Cardiac septum (tissue), 1 donor: ENCODE results near the gene NOL9. TPM values are rescaled to one million over a fixed set of nuclear protein-coding genes. Genes with fewer than 3 reads are reported as not detected.
A peak's percentile ranks its signal among the peaks of the same experiment; 100 is the strongest.

Experiments used
- DNase-seq: peaks from one replicate; pipeline ENCODE4 v3.0.0-alpha.2; 2020; ENCODE audit warnings: low spot score
- intact Hi-C: fragments of 100-400 bp; cut with DNase I; formaldehyde crosslinking; loops from one replicate; pipeline ENCODE4 v1.14.0; 2022
- total RNA-seq: library from RNA; stranded (reverse); fragmentation: NEBNext Ultra II Directional; extraction: Animal tissue kit (Norgen Biotek cat#: 25700); gene quantifications from one replicate; pipeline ENCODE4 v1.2.1, GENCODE V29; 2021
- donor health status: DM: no; HTN: no; CAD: no.

Gene NOL9
- total RNA-seq, 1 donor from 2014 or later = 16.5 TPM

DNA sequence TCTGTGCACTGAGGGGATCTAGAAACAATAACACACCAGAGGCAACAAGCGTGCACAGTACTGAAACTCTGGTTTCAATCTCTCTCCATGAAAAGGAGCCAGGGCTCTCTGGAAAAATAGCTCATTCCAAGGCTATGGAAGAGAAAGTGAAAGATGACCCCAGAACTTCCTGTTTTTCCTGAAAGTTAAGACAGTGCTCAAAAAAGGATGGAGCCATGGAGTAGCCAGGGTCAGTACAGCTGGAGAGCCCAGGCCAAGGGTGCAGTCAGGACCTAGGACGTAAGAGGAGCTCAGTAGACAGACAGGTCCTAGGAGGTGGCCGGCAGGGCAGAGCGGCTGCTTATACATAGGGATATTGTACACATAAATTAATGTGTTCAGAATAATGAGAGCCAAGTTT is 19.1 kb downstream of the NOL9 start:
- intact Hi-C loops = no loop called here
- no peak for DNase-seq

DNA sequence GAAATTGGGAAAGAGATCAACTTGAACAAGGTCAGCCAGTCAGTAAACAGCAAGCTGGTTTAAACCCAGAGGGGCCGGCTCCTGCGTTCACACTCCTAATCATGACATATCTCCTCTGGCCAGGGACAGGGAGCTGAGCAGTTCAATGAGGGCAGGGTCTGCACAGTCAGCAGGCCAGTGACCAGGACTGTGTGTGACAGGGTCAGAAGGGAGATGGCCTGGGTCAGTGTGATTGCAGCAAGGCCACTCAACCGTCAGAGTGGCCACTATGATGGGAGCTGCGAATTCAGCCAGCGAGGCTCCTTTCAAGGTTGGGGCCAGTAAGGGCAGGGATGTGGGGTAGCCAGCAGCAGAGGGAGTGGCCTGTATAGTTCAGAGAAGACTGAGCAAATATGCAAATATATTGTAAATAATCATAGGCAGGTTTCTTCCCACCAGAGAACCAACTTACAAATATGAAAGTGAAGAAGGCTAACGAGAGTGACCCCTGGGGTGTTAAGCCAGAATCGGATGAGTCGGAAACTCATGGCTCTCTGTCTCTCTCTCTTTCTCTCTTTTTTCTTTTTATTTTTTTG is 20.0 kb downstream of the NOL9 start:
- intact Hi-C loops = no loop called here
- no peak for DNase-seq

DNA sequence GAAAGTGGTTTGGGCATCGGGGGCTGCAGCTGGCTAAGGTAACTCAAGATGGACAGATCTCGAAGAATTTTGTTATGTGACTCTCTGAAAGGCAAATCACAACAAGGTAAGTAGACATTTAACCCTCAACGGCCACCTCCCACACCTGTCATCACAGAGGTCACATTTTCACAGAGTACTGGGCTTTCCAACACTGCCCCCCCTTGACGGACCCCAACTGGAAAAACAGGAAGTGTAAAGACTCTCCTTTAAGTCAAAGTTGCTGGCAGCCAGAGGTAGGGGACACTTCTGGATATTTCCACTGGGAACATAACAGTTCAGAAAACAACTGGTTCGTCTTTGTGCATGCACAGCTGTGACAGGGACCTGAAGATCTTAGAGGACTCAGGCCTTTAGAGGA is 22.3 kb downstream of the NOL9 start:
- DNase-seq = no peak
- intact Hi-C loops = no loop called here

GRCh38 chr1:6530504-6531160 is 23.7 kb downstream of the NOL9 start:
- DNase-seq = no peak
- intact Hi-C loops = no loop called here

- intact Hi-C loops = no loop called here
- DNase-seq = no peak
These were observed 25.8 kb downstream of the NOL9 start for GRCh38 chr1:6528492-6528891.

DNA sequence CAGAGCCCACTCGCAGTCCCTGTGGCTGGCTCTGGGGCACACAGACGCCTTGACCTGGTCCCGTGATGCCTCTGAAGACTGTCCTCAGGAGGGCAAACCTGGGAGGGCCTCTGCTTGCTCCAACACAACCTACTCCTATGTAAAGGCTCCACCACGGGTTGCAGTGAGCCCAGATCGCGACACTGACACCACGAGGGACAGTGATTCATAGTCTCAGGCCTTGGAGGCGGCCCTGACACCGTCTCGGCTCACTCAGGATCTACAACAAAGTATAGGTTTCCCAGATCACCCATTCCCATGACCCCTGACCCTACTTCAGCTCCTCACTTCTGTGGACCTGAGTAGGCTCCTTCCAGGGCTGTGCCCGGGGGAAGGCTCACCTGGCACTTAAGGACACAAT is 28.0 kb downstream of the NOL9 start:
- intact Hi-C loops = no loop called here

GRCh38 chr1:6523566-6523965 is 30.7 kb downstream of the NOL9 start:
- DNase-seq = no peak
- intact Hi-C loops = loop anchor here (2.0 kb wide), 1 partner anchor 37 kb away; no protein-coding TSS in a partner anchor

More for the DNA sequence above, 28.0 kb downstream of the NOL9 start:
- DNase-seq = no peak

GRCh38 chr1:6521536-6521935 is 32.8 kb downstream of the NOL9 start:
- DNase-seq = no peak
- intact Hi-C loops = no loop called here

DNA sequence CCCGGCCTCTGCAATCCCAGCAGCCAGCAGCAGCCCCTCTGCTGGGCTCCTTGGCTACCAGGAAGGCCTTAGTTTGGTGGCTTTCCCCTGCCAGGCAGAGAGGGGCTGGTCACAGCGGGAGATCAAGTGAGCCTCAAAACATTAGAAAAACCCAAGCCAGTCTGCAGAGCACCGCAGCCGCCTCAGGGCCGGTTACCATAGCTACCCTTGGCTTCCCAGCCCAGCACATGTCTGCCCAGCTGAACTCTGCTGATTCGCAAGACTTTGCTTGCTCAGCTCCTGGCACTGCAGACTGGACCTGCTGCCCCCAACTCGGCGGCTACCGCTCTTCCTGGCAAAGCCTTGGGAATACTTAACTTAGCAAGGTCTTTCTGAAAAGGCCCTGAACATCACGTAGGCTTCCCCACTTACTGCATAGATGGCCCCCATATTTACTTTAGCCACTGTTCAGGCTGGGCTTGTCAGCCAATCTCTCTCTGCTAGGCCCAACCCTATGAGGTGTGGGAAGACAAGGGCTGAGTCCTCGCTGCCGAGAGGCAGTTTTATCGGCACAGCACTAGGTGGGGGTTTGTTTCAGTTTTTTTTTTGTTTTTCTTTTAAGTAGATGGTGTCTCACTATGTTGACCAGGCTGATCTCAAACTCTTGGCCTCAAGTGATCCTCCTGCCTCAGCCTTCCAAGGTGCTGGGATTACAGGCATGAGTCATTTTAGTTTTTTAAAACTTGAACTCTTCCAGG is 34.2 kb downstream of the NOL9 start:
- intact Hi-C loops = no loop called here
- no peak for DNase-seq

GRCh38 chr1:6519491-6519934 is 34.8 kb downstream of the NOL9 start:
- DNase-seq = no peak
- intact Hi-C loops = no loop called here

- no peak for DNase-seq
- intact Hi-C loops = no loop called here
These were observed 36.9 kb downstream of the NOL9 start for GRCh38 chr1:6517435-6517851.

DNA sequence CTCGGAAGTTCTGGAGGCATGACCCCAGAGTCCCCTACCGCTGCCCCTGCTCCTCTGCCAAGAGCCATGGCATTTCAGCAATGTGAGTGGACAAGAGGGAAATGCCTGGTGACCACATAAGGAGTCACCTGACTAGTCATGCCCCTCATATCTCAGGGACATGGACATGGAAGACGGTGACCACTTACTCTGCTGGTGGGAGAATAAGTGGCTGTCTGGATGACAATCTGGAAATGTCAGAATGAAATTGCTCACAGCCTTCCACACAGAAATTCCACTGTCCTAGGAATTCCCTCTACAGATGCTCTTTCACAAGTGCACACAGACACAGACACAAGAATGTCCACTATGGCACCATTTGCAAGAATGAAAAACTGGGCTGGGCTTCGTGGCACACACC is 38.5 kb downstream of the NOL9 start:
- intact Hi-C loops = no loop called here
- no peak for DNase-seq

DNA sequence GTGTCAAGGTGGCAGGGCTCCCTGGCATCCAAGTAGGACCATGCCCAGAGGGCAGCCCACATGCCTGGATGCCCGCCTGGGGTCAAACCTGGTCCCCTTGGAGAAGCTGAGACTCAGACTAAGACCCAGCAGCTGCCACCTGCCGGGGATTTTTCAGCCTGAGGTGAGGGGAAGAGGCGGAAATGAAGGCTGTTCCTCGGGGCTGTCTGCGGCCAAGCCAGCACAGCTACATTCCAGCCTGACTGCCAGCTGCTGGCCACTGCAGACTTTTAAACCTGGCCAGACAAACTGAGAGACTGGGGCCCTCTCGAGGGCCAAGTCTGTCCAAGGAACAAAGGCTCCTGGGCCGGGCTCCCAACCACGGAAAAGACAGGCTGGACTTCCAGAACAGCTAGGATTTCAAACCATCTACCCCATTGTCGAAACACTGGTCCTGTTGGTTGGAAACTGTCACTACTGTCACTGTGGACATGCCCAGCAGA is 41.0 kb downstream of the NOL9 start:
- peak; percentile 73 for DNase-seq
- intact Hi-C loops = no loop called here

- intact Hi-C loops = no loop called here
- no peak for DNase-seq
These were observed 41.4 kb downstream of the NOL9 start for GRCh38 chr1:6512908-6513280.

GRCh38 chr1:6512245-6512907 is 41.9 kb downstream of the NOL9 start:
- intact Hi-C loops = no loop called here
- no peak for DNase-seq

GRCh38 chr1:6511561-6512244 is 42.6 kb downstream of the NOL9 start:
- intact Hi-C loops = no loop called here
- no peak for DNase-seq

DNA sequence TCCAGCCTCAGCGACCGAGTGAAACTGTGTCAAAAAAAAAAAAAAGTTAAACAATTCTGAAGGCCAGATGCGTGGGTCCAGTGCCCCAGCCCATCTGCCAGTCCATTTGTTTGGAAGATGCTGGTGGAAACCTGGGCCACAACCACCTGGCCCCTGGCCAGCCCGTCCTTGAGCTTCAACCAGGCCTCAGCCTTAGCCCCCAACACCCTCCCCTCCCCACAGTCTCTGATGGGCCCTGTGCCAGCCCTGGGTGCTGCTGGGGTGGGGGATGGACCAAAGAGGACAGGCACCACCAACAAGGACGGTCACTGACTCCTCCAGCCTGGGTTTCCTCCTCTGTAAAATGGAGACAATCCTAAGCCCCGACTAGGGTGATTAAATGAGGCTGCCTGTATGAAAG is 43.3 kb downstream of the NOL9 start:
- DNase-seq = no peak
- intact Hi-C loops = no loop called here

DNA sequence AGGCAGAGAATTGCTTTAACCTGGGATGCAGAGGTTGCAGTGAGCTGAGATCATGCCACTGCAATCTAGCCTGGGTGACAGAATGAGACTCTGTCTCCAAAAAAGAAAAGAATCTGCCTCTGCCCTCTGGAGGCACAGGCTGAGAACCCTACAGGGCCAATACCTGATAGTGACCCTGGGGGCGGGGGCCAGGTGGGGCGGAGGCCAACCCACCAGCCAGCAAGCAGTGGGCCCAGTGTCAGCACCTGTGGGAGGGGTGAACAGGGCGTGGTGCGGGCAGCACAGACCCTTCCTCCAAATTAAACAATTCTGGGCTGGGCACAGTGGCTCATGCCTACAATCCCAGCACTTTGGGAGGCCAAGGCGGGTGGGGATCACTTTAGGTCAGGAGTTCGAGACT is 43.8 kb downstream of the NOL9 start:
- no peak for DNase-seq
- intact Hi-C loops = no loop called here

- intact Hi-C loops = no loop called here
- peak; percentile 70 for DNase-seq
These were observed 44.4 kb downstream of the NOL9 start for GRCh38 chr1:6509919-6510291.
